PFSK-1 (cell line): ENCODE data around the gene PPP2R2B.

ENCODE experiments used
- POLR2AphosphoS5 ChIP-seq: IDR thresholded peaks from 2 replicates; pipeline ENCODE4 v1.6.1; 2012; ENCODE audit warnings: low read depth, mild to moderate bottlenecking, control low read depth, low read length, moderate library complexity
- SIN3A ChIP-seq: IDR thresholded peaks from 2 replicates; pipeline ENCODE4 v1.6.1; 2012; ENCODE audit warnings: mild to moderate bottlenecking, low read length, moderate library complexity, borderline replicate concordance; ENCODE audit not compliant: insufficient read depth
- TAF1 ChIP-seq: IDR thresholded peaks from 2 replicates; pipeline ENCODE4 v1.6.1; 2012; ENCODE audit warnings: low read length, control low read depth, borderline replicate concordance; ENCODE audit not compliant: insufficient read depth

DNA sequence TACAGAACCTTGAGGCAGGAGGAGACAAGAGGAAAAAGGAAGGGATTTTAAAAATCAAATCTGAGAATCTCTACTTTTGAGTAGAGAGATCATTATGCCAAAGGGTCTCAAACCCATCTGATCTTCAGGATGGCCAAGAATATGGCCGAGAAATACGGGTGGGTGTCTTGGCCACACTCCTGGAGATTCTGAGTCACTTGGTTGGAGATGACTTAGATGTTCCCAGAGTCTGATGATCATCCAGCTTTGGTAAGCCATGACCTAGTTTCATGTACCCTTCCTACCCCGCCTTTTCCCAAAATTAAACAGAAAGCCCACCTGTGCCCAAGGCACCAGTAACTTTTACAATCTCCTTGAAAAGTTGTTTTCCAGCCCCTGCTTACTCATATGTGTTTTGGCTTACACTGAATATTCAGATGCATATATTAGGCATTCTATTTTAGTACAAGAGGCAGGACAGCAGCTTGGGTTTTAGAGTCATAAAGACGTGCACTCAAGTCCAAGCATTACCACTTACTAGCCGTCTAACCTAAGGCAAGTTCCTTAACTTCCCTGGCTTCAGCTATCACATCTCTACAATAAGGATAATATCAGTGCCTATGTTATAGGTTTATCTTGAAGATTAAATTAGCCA lies 195.5 kb downstream of the PPP2R2B start:
- TF ChIP-seq TAF1 (no peak), SIN3A (no peak), POLR2AphosphoS5 (no peak)
